Adipose tissue (tissue), 3 donors: ENCODE measurements around the gene CCDC38. TPM values are rescaled to one million over a fixed set of nuclear protein-coding genes. Genes with fewer than 3 reads are reported as not detected.

Source experiments
- polyA plus RNA-seq, 3 donors: library from polyadenylated mRNA; stranded (reverse); fragments of 200-250 nt; gene quantifications; one replicate each; pipeline ENCODE4 v1.2.3, GENCODE V29; 2013
- donor health status: healthy with polysubstance abuse.
- donor health status: Bipolar disorder and iron deficiency.
- donor health status: healthy.

CCDC38 gene
- polyA plus RNA-seq, 3 donors: 0.03 TPM; not detected in 2

Other genes starting within 250 kb of the CCDC38 start
- gene NTN4, start 151.8 kb downstream of the CCDC38 start, polyA plus RNA-seq: 10 to 100 TPM; 10.2 to 12.9 (median 11.1) TPM
- 10 to 100 TPM; 10.9 to 39.3 (median 24.4) TPM for gene SNRPF, start 83.7 kb downstream of the CCDC38 start, polyA plus RNA-seq
- gene AMDHD1, start 717 bp upstream of the CCDC38 start, polyA plus RNA-seq: 1 to 10 TPM in 2 of 3 donors, under 1 TPM in 1; 0.67 to 1.2 (median 1.2) TPM
- gene HAL, start 53.7 kb upstream of the CCDC38 start, polyA plus RNA-seq: 1 to 10 TPM in 2 of 3 donors, under 1 TPM in 1; 0.30 to 3.7 (median 1.8) TPM
- 10 to 100 TPM; 36.9 to 40.9 (median 39.9) TPM for gene LTA4H, start 93.0 kb upstream of the CCDC38 start, polyA plus RNA-seq